GM13977 (cell line): ENCODE results near the gene PROM2.

Source experiments
- DNase-seq: peaks from one replicate; pipeline ENCODE4 v3.0.0; 2012; ENCODE audit warnings: low spot score
- CTCF ChIP-seq: IDR thresholded peaks from 2 replicates; pipeline ENCODE4 v1.5.1; 2012; ENCODE audit warnings: mild to moderate bottlenecking, control low read depth; ENCODE audit not compliant: insufficient read depth; ENCODE audit errors: extremely low read depth, missing control alignments
- in situ Hi-C: fragments of 300-500 bp; cut with MboI; formaldehyde crosslinking; loops from one replicate; pipeline ENCODE4 v1.12.0; 2022; ENCODE audit warnings: low sequenced_read_pairs, low pct_unique_long_range_greater_than_20kb, mixed read lengths, inconsistent platforms; ENCODE audit not compliant: unreplicated experiment

PROM2 gene

GRCh38 chr2:95278637-95279225 lies 4.5 kb downstream of the PROM2 start:
- in situ Hi-C loops = no loop called here
- no peak for DNase-seq
- TF ChIP-seq CTCF = no peak

DNA sequence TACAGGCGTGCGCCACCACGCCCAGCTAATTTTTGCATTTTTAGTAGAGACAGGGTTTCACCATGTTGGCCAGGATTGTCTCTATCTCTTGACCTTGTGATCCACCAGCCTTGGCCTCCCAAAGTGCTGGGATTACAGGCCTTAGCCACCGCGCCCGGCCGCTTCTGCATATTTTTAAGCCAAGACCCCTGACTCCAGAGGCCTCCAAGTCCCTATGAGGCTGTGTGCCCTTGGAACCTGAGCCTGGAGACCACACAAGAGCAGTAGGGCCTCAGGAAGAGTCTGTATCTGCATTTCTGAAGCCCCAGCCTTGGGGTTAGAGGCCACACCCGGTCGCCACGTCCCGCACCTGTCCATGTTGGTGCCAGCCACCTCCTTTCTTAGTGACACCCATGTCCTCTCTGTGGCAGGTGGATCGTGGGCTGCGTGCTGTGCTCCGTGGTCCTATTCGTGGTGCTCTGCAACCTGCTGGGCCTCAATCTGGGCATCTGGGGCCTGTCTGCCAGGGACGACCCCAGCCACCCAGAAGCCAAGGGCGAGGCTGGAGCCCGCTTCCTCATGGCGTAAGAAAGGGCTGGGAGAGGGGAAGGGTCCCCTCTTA lies 5.3 kb downstream of the PROM2 start:
- in situ Hi-C loops = no loop called here
- DNase-seq = no peak
- no peak for TF ChIP-seq CTCF

DNA sequence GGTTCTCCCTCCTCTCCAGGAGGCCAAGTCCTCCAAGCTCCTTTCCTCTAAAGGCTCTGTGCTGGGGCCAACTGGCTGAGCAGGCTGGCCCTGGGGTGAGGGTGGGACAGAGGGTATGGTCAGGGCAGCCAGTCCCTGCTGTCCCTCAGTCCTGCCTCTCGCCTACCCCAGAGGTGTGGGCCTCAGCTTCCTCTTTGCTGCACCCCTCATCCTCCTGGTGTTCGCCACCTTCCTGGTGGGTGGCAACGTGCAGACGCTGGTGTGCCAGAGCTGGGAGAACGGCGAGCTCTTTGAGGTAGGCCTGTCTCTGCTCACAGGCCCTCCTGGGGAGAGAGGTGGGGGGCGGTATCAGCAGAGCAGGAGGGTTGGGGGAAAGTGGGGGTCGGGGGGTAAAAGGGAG lies 6.8 kb downstream of the PROM2 start:
- no peak for TF ChIP-seq CTCF
- no peak for DNase-seq
- in situ Hi-C loops = no loop called here

DNA sequence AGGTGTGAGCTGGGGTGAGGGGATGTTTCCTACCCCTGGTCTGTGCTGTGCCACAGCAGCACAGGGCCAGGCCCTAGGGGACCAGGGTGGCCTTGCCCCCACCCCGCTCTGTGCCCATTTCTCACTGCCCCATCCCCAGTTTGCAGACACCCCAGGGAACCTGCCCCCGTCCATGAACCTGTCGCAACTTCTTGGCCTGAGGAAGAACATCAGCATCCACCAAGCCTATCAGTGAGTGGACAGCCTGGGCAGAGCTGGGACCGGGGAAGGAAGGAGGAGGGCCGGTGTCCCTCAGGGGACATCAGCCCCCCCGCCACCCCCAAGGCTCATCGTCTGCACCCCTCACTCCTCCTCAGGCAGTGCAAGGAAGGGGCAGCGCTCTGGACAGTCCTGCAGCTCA lies 7.5 kb downstream of the PROM2 start:
- TF ChIP-seq CTCF = no peak
- DNase-seq = no peak
- in situ Hi-C loops = no loop called here

DNA sequence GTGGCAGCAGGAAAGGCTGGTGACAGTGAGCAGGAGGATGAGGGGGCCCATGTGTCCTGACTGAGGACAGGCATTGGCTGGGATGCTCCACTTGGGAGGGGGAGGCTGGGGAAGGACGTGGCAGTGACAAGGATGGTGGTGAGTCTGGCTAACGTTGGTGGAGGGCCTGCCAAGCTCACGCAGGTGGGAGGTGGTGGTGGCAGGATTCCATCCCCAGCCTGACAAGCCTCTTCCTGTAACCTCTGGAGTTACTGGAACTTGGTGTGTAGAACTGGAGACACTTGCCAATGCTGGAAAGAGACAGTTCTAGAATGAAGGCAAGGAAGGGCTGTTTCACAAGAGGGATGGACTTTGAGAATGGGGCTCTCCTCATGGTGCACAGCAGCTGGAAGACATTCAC lies 8.2 kb downstream of the PROM2 start:
- DNase-seq = no peak
- in situ Hi-C loops = no loop called here
- TF ChIP-seq CTCF = no peak

DNA sequence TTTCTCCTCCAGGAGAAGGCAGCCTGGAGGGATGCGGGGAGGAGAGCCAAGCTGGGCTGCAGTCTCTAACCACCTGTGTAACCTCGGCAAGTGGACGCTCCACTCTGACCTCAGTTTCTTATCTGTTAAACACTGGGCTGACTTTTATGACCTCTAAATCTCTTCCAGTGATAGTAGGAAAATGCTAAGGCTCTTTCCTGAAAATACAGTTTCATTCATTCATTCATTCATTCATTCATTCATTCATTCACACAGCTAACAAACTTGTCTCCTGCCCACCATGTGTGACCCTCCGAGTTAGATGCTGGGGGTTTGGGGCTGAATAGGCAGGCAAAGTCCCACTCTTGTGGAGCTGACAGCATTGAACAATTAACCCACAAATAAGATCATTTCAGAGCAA lies 9.3 kb downstream of the PROM2 start:
- DNase-seq = no peak
- in situ Hi-C loops = no loop called here
- no peak for TF ChIP-seq CTCF
